Erythroblast (primary cell): ENCODE measurements around the gene SIK2.

ENCODE experiments used
- GATA1 ChIP-seq: IDR thresholded peaks from 2 replicates; pipeline ENCODE4 v1.6.1; 2011; ENCODE audit warnings: low read depth, mild to moderate bottlenecking, control low read depth, low read length, moderate library complexity
- POLR2A ChIP-seq: IDR thresholded peaks from 2 replicates; pipeline ENCODE4 v1.6.1; 2011; ENCODE audit warnings: mild to moderate bottlenecking, low read length

DNA sequence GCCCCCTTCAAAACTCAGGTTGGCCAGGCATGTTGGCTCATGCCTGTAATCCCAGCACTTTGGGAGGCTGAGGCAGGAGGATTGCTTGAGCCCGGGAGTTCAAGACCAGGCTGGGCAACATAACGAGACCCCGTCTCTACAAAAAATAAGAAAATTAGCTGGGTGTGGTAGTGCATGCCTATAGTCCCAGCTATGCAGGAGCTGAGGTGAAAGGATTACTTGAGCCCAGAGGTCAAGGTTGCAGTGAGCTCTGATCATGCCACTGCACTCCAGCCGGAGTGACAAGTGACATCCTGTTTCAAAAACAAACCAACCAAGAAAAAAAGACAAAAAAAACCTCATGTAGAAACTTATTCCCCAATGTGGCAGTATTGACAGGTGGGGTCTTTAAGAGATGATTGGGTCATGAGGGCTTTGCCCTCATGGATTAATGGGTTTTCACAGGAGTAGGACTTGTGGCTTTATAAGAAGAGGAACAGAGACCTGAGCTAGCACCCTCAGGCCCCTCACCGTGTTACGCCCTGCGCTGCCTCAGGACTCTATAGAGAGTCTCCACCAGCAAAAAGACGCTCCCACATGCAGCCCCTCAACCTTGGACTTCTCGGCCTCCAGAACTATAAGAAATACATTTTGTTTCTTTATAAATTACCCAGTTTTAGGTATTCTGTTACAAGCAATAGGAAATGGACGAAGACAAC is 39.4 kb upstream of the SIK2 start:
- TF ChIP-seq POLR2A = no peak
- TF ChIP-seq GATA1 = no peak
